Naive thymus-derived CD4-positive, alpha-beta T cell (primary cell): ENCODE measurements around the gene FSD1L. TPM values are rescaled to one million over a fixed set of nuclear protein-coding genes. Genes with fewer than 3 reads are reported as not detected.
A peak's percentile ranks its signal among the peaks of the same experiment; 100 is the strongest.

ENCODE experiments used
- ATAC-seq: fragments of 150-1000 bp; cut with Tn5 transposase; 2 replicates; pipeline ENCODE4 v1.10.0; 2021; ENCODE audit warnings: mild to moderate bottlenecking, moderate library complexity
- CTCF ChIA-PET: fragments of 350-600 bp; sonication (Branson Sonifier 250); formaldehyde crosslinking; loops from one replicate; lab custom pipeline; 2021; ENCODE audit warnings: antibody characterized with exemption; lab: Charles Lee
- POLR2A ChIA-PET: fragments of 350-600 bp; sonication (Branson Sonifier 250); formaldehyde crosslinking; loops from one replicate; lab custom pipeline; 2021; ENCODE audit warnings: antibody characterized with exemption, inconsistent platforms; lab: Charles Lee
- DNase-seq, 9 donors: peaks; one replicate each; pipeline versions ENCODE4 v3.0.0 to v3.0.0-alpha.2; 2020 to 2022; ENCODE audit warnings: mixed read lengths in 1 of 9
- H3K27ac ChIP-seq: one replicate; pipeline ENCODE4 v1.7.0; 2013; ENCODE audit warnings: mild to moderate bottlenecking, low read depth, low read length, moderate library complexity
- H3K27me3 ChIP-seq, 2 donors: one replicate each; pipeline ENCODE4 v1.7.0; 2013; ENCODE audit warnings: low read length in 2 of 2, mild to moderate bottlenecking in 2 of 2, moderate library complexity in 2 of 2; ENCODE audit not compliant: control insufficient read depth in 2 of 2, insufficient read depth in 2 of 2
- H3K36me3 ChIP-seq, 3 experiments: 1 replicate in 2 of 3; 2 replicates in 1 of 3; pipeline ENCODE4 v1.7.0; 2013; ENCODE audit warnings: low read length in 3 of 3, mild to moderate bottlenecking in 3 of 3, moderate library complexity in 1 of 3; ENCODE audit not compliant: insufficient read depth in 3 of 3, control insufficient read depth in 2 of 3
- H3K4me1 ChIP-seq, 2 donors: one replicate each; pipeline ENCODE4 v1.7.0; 2013; ENCODE audit warnings: low read length in 2 of 2, mild to moderate bottlenecking in 2 of 2, moderate library complexity in 1 of 2; ENCODE audit not compliant: control insufficient read depth in 2 of 2, insufficient read depth in 2 of 2
- H3K4me3 ChIP-seq: 2 replicates; pipeline ENCODE4 v1.7.0; 2013; ENCODE audit warnings: mild to moderate bottlenecking, low read length
- H3K9me3 ChIP-seq, 3 experiments: 1 replicate in 2 of 3; 2 replicates in 1 of 3; pipeline ENCODE4 v1.7.0; 2013; ENCODE audit warnings: low read length in 3 of 3; ENCODE audit not compliant: control insufficient read depth in 2 of 3
- H3K27ac Mint-ChIP-seq, 9 donors: one replicate each; pipeline ENCODE4 v1.8.0; 2020 to 2022; ENCODE audit warnings: mixed read lengths in 9 of 9, mild to moderate bottlenecking in 8 of 9, moderate library complexity in 5 of 9, inconsistent platforms in 2 of 9
- H3K27me3 Mint-ChIP-seq, 5 donors: one replicate each; pipeline ENCODE4 v1.8.0; 2021 to 2022; ENCODE audit warnings: mixed read lengths in 5 of 5, mild to moderate bottlenecking in 1 of 5
- H3K36me3 Mint-ChIP-seq, 5 donors: one replicate each; pipeline ENCODE4 v1.8.0; 2020 to 2022; ENCODE audit warnings: mixed read lengths in 5 of 5, mild to moderate bottlenecking in 3 of 5, inconsistent platforms in 1 of 5
- H3K4me1 Mint-ChIP-seq, 7 donors: one replicate each; pipeline ENCODE4 v1.8.0; 2020 to 2022; ENCODE audit warnings: mixed read lengths in 7 of 7, mild to moderate bottlenecking in 3 of 7, inconsistent platforms in 1 of 7
- H3K4me3 Mint-ChIP-seq, 10 donors: one replicate each; pipeline ENCODE4 v1.8.0; 2020 to 2022; ENCODE audit warnings: mild to moderate bottlenecking in 10 of 10, mixed read lengths in 10 of 10, moderate library complexity in 6 of 10, inconsistent platforms in 2 of 10
- H3K9me3 Mint-ChIP-seq, 11 donors: one replicate each; pipeline ENCODE4 v1.8.0; 2020 to 2022; ENCODE audit warnings: mixed read lengths in 11 of 11, mild to moderate bottlenecking in 4 of 11, inconsistent platforms in 1 of 11, moderate library complexity in 1 of 11
- intact Hi-C, 2 donors: fragments of 100-400 bp; cut with micrococcal nuclease; formaldehyde crosslinking; loops; one replicate each; pipeline ENCODE4 v1.15.1; 2023
- polyA plus RNA-seq, 2 donors: library from polyadenylated mRNA; unstranded; fragments of 300-500 nt; fragmentation: Illumina TruSeq; gene quantifications; one replicate each; pipeline ENCODE4 v1.2.3, GENCODE V29; 2021
- total RNA-seq, 6 experiments: library from RNA in 5 of 6; stranded (reverse) in 5 of 6; gene quantifications; 1 replicate in 5 of 6; 2 replicates in 1 of 6; pipeline ENCODE4 v1.2.3 and lab custom pipeline; 2021 to 2026

FSD1L gene
- total and polyA plus RNA-seq, 7 experiments from 2014 or later = 0.08 to 5.8 (median 0.61) TPM

- H3K4me3 ChIP-seq = no peak overlapping the region
- no peaks in the 10 kb centered on the region for H3K9me3 ChIP-seq
- ChIA-PET POLR2A (no interaction called here), CTCF (no interaction called here)
- DNase-seq = no peak
- H3K27ac ChIP-seq = no peak overlapping the region
- Mint-ChIP-seq H3K4me3 (no peak overlapping the region), H3K27ac (no peak overlapping the region), H3K27me3 (peaks cover 0 to 4% (median 0%) of the 10 kb centered on the region in 5 donors), H3K4me1 (peaks cover 0 to 2% (median 0%) of the 10 kb centered on the region in 7 donors), H3K36me3 (peaks cover 0 to 7% (median 5%) of the 10 kb centered on the region in 5 donors), H3K9me3 (peaks cover 0 to 8% (median 4%) of the 10 kb centered on the region in 11 donors)
- no peaks in the 10 kb centered on the region for H3K4me1 ChIP-seq
- ATAC-seq = no peak
- H3K27me3 ChIP-seq = no peaks in the 10 kb centered on the region
- no peaks in the 10 kb centered on the region for H3K36me3 ChIP-seq
- intact Hi-C loops = no loop called here
Measured at GRCh38 chr9:105496826-105497225, 49.0 kb downstream of the FSD1L start.

- peaks cover 0 to 7% (median 0%) of the 10 kb centered on the region in 5 donors for H3K36me3 Mint-ChIP-seq
- no peak overlapping the region for H3K27ac Mint-ChIP-seq
- intact Hi-C loops = no loop called here
- peaks cover 0 to 4% (median 0%) of the 10 kb centered on the region in 5 donors for H3K27me3 Mint-ChIP-seq
- H3K4me1 Mint-ChIP-seq = peaks cover 0 to 2% (median 0%) of the 10 kb centered on the region in 7 donors
- Histone ChIP-seq H3K9me3 (no peaks in the 10 kb centered on the region), H3K36me3 (no peaks in the 10 kb centered on the region), H3K4me3 (no peak overlapping the region), H3K27me3 (no peaks in the 10 kb centered on the region), H3K27ac (no peak overlapping the region), H3K4me1 (no peaks in the 10 kb centered on the region)
- no peak for DNase-seq
- CTCF ChIA-PET = no interaction called here
- POLR2A ChIA-PET = no interaction called here
- H3K4me3 Mint-ChIP-seq = no peak overlapping the region
- no peak for ATAC-seq
- peaks cover 0 to 8% (median 2%) of the 10 kb centered on the region in 11 donors for H3K9me3 Mint-ChIP-seq
Measured at GRCh38 chr9:105497704-105498103, 49.9 kb downstream of the FSD1L start.

GRCh38 chr9:105500108-105500766, 52.4 kb downstream of the FSD1L start:
- H3K4me3 Mint-ChIP-seq = no peak overlapping the region
- Histone ChIP-seq H3K9me3 (no peaks in the 10 kb centered on the region), H3K4me1 (no peaks in the 10 kb centered on the region), H3K36me3 (no peaks in the 10 kb centered on the region), H3K27ac (no peak overlapping the region), H3K4me3 (no peak overlapping the region), H3K27me3 (no peaks in the 10 kb centered on the region)
- ChIA-PET CTCF (no interaction called here), POLR2A (no interaction called here)
- no peak overlapping the region for H3K27ac Mint-ChIP-seq
- H3K4me1 Mint-ChIP-seq = peaks cover 0 to 2% (median 0%) of the 10 kb centered on the region in 7 donors
- ATAC-seq (peak; percentile 67), DNase-seq (no peak)
- peaks cover 0 to 7% (median 0%) of the 10 kb centered on the region in 5 donors for H3K36me3 Mint-ChIP-seq
- peaks cover 0 to 4% (median 0%) of the 10 kb centered on the region in 5 donors for H3K27me3 Mint-ChIP-seq
- intact Hi-C loops = no loop called here
- H3K9me3 Mint-ChIP-seq = peaks cover 0 to 8% (median 2%) of the 10 kb centered on the region in 11 donors

GRCh38 chr9:105501414-105501813, 53.6 kb downstream of the FSD1L start:
- ChIA-PET POLR2A (no interaction called here), CTCF (no interaction called here)
- Mint-ChIP-seq H3K27ac (no peak overlapping the region), H3K36me3 (no peaks in the 10 kb centered on the region), H3K4me1 (peaks cover 0 to 2% (median 0%) of the 10 kb centered on the region in 7 donors), H3K27me3 (peaks cover 0 to 4% (median 0%) of the 10 kb centered on the region in 5 donors), H3K9me3 (peaks cover 0 to 2% (median 0%) of the 10 kb centered on the region in 11 donors), H3K4me3 (no peak overlapping the region)
- ATAC-seq (no peak), DNase-seq (no peak)
- Histone ChIP-seq H3K36me3 (no peaks in the 10 kb centered on the region), H3K4me1 (no peaks in the 10 kb centered on the region), H3K4me3 (no peak overlapping the region), H3K9me3 (no peaks in the 10 kb centered on the region), H3K27me3 (no peaks in the 10 kb centered on the region), H3K27ac (no peak overlapping the region)
- intact Hi-C loops = no loop called here

GRCh38 chr9:105502276-105502675, 54.4 kb downstream of the FSD1L start:
- Mint-ChIP-seq H3K4me1 (peaks cover 0 to 2% (median 0%) of the 10 kb centered on the region in 7 donors), H3K36me3 (no peaks in the 10 kb centered on the region), H3K9me3 (no peaks in the 10 kb centered on the region), H3K27ac (no peak overlapping the region), H3K27me3 (peaks cover 0 to 4% (median 0%) of the 10 kb centered on the region in 5 donors), H3K4me3 (no peak overlapping the region)
- POLR2A ChIA-PET = no interaction called here
- Histone ChIP-seq H3K27ac (no peak overlapping the region), H3K27me3 (no peaks in the 10 kb centered on the region), H3K9me3 (no peaks in the 10 kb centered on the region), H3K4me1 (no peaks in the 10 kb centered on the region), H3K36me3 (no peaks in the 10 kb centered on the region), H3K4me3 (no peak overlapping the region)
- no peak for ATAC-seq
- DNase-seq = no peak
- intact Hi-C loops = no loop called here
- CTCF ChIA-PET = no interaction called here

- no peak overlapping the region for H3K4me3 Mint-ChIP-seq
- H3K9me3 ChIP-seq = no peaks in the 10 kb centered on the region
- ATAC-seq = no peak
- ChIA-PET POLR2A (no interaction called here), CTCF (no interaction called here)
- peaks cover 0 to 2% (median 0%) of the 10 kb centered on the region in 5 donors for H3K27me3 Mint-ChIP-seq
- no peak for DNase-seq
- no peaks in the 10 kb centered on the region for H3K9me3 Mint-ChIP-seq
- H3K27ac ChIP-seq = no peak overlapping the region
- intact Hi-C loops = no loop called here
- H3K27ac Mint-ChIP-seq = no peak overlapping the region
- H3K4me1 ChIP-seq = no peaks in the 10 kb centered on the region
- no peaks in the 10 kb centered on the region for H3K27me3 ChIP-seq
- no peaks in the 10 kb centered on the region for H3K36me3 ChIP-seq
- no peak overlapping the region for H3K4me3 ChIP-seq
- peaks cover 0 to 2% (median 0%) of the 10 kb centered on the region in 7 donors for H3K4me1 Mint-ChIP-seq
- H3K36me3 Mint-ChIP-seq = no peaks in the 10 kb centered on the region
Measured at GRCh38 chr9:105503881-105504280, 56.0 kb downstream of the FSD1L start.
